IMR-90 (cell line): ENCODE data around the gene ATP12A. TPM values are rescaled to one million over a fixed set of nuclear protein-coding genes. Genes with fewer than 3 reads are reported as not detected.

Experiments
- ATAC-seq: fragments of 200-7000 bp; cut with Tn5 transposase; 2 replicates; pipeline ENCODE4 v1.9.1; 2020; ENCODE audit warnings: low read depth, mild to moderate bottlenecking, moderate library complexity
- BruUV-seq: library from RNA; stranded (reverse); fragments of 400-500 nt; replicated peaks from 2 replicates; lab custom pipeline; 2021; lab: Mats Ljungman, UMichigan
- CTCF ChIA-PET: fragments of 300-600 bp; formaldehyde crosslinking; extraction: SDS; loops from one replicate; lab custom pipeline; 2021; ENCODE audit warnings: antibody characterized with exemption; lab: Yijun Ruan, JAX
- POLR2A ChIA-PET: fragments of 300-600 bp; sonication (Branson Sonifier 250); formaldehyde crosslinking; loops from one replicate; lab custom pipeline; 2022; ENCODE audit warnings: antibody characterized with exemption; ENCODE audit not compliant: unreplicated experiment; lab: Charles Lee
- DNase-seq: peaks from one replicate; pipeline ENCODE4 v3.0.0; 2013
- H2AFZ ChIP-seq: replicated peaks from 2 replicates; pipeline ENCODE3; 2013; ENCODE audit warnings: low read length, mild to moderate bottlenecking; ENCODE audit not compliant: poor library complexity
- H2AK5ac ChIP-seq: 2 replicates; pipeline ENCODE4 v1.6.1; 2013; ENCODE audit warnings: low read depth, low read length, inconsistent platforms
- H2AK9ac ChIP-seq: replicated peaks from 2 replicates; pipeline ENCODE3; 2013; ENCODE audit warnings: mild to moderate bottlenecking, low read depth, low read length, moderate library complexity; ENCODE audit not compliant: poor library complexity
- H2BK120ac ChIP-seq: 2 replicates; pipeline ENCODE4 v1.6.1; 2013; ENCODE audit warnings: low read depth, low read length, inconsistent platforms
- H2BK15ac ChIP-seq: 3 replicates; pipeline ENCODE4 v1.6.1; 2013; ENCODE audit warnings: low read depth, low read length, inconsistent platforms
- H2BK20ac ChIP-seq: 2 replicates; pipeline ENCODE4 v1.6.1; 2013; ENCODE audit warnings: low read depth, mild to moderate bottlenecking, inconsistent platforms, low read length, moderate library complexity
- H2BK5ac ChIP-seq: 2 replicates; pipeline ENCODE4 v1.6.1; 2013; ENCODE audit warnings: mild to moderate bottlenecking, low read depth, low read length, inconsistent platforms; ENCODE audit not compliant: poor library complexity, severe bottlenecking
- H3K14ac ChIP-seq: replicated peaks from 2 replicates; pipeline ENCODE4 v1.6.1; 2013; ENCODE audit warnings: low read depth, low read length, inconsistent platforms
- H3K18ac ChIP-seq: 2 replicates; pipeline ENCODE4 v1.6.1; 2013; ENCODE audit warnings: low read depth, low read length, control low read depth
- H3K23ac ChIP-seq: 2 replicates; pipeline ENCODE4 v1.6.1; 2013; ENCODE audit warnings: low read depth, low read length, inconsistent platforms
- H3K27ac ChIP-seq: 2 replicates; pipeline ENCODE4 v1.5.1; 2013; ENCODE audit warnings: mild to moderate bottlenecking, control low read depth, low read length; ENCODE audit not compliant: insufficient read depth
- H3K27me3 ChIP-seq: 2 replicates; pipeline ENCODE4 v1.6.1; 2013; ENCODE audit warnings: low read length; ENCODE audit not compliant: control insufficient read depth, insufficient read depth
- H3K36me3 ChIP-seq: 2 replicates; pipeline ENCODE4 v1.6.1; 2013; ENCODE audit warnings: low read length, mixed read lengths; ENCODE audit not compliant: control insufficient read depth, insufficient read depth
- H3K4ac ChIP-seq: 2 replicates; pipeline ENCODE4 v1.6.1; 2013; ENCODE audit warnings: low read depth, low read length, inconsistent platforms
- H3K4me1 ChIP-seq: 2 replicates; pipeline ENCODE4 v1.6.1; 2013; ENCODE audit warnings: low read length, mixed read lengths; ENCODE audit not compliant: control insufficient read depth, insufficient read depth
- H3K4me2 ChIP-seq: 2 replicates; pipeline ENCODE4 v1.6.1; 2013; ENCODE audit warnings: low read depth, mild to moderate bottlenecking, control low read depth, low read length, moderate library complexity
- H3K4me3 ChIP-seq: 2 replicates; pipeline ENCODE4 v1.5.1; 2013; ENCODE audit warnings: low read depth, mild to moderate bottlenecking, control low read depth, low read length, moderate library complexity; ENCODE audit not compliant: insufficient read depth
- H3K56ac ChIP-seq: 2 replicates; pipeline ENCODE4 v1.6.1; 2013; ENCODE audit warnings: low read length, inconsistent platforms; ENCODE audit not compliant: insufficient read depth; ENCODE audit errors: extremely low read depth
- H3K79me1 ChIP-seq, 2 experiments: 2 replicates each; pipeline ENCODE4 v1.6.1; 2013; ENCODE audit warnings: low read length in 2 of 2, inconsistent platforms in 1 of 2, low read depth in 1 of 2
- H3K9ac ChIP-seq: 2 replicates; pipeline ENCODE4 v1.6.1; 2013; ENCODE audit warnings: low read depth, low read length, control low read depth
- H3K9me1 ChIP-seq: 2 replicates; pipeline ENCODE4 v1.6.1; 2013; ENCODE audit warnings: low read length, inconsistent platforms; ENCODE audit not compliant: insufficient read depth
- H3K9me3 ChIP-seq: 2 replicates; pipeline ENCODE4 v1.6.1; 2013; ENCODE audit warnings: low read length; ENCODE audit not compliant: control insufficient read depth, insufficient read depth
- H4K20me1 ChIP-seq: 2 replicates; pipeline ENCODE4 v1.6.1; 2013; ENCODE audit warnings: low read length, inconsistent platforms; ENCODE audit not compliant: insufficient read depth
- H4K5ac ChIP-seq: 2 replicates; pipeline ENCODE4 v1.6.1; 2013; ENCODE audit warnings: mild to moderate bottlenecking, low read depth, low read length, control low read depth
- H4K8ac ChIP-seq, 2 experiments: 2 replicates each; pipeline ENCODE4 v1.6.1; 2013; ENCODE audit warnings: low read depth in 2 of 2, low read length in 2 of 2, control low read depth in 1 of 2, inconsistent platforms in 1 of 2
- H4K91ac ChIP-seq: 2 replicates; pipeline ENCODE4 v1.6.1; 2013; ENCODE audit warnings: low read depth, low read length, inconsistent platforms; ENCODE audit not compliant: insufficient read depth
- CEBPB ChIP-seq: IDR thresholded peaks from 2 replicates; pipeline ENCODE4 v1.6.1; 2012; ENCODE audit warnings: low read depth, low read length, improper control_type of control experiment
- CHD1 ChIP-seq: IDR thresholded peaks from 2 replicates; pipeline ENCODE4 v1.6.1; 2012; ENCODE audit warnings: low read depth, low read length, improper control_type of control experiment
- ELK1 ChIP-seq: fragments of 150-350 bp; IDR thresholded peaks from 2 replicates; pipeline ENCODE4 v1.6.1; 2016; ENCODE audit warnings: low read depth, mild to moderate bottlenecking, low read length, moderate library complexity, borderline replicate concordance
- FOS ChIP-seq: fragments of 150-350 bp; IDR thresholded peaks from 2 replicates; pipeline ENCODE4 v1.6.1; 2016; ENCODE audit warnings: low read depth, low read length
- MXI1 ChIP-seq: IDR thresholded peaks from 2 replicates; pipeline ENCODE4 v1.6.1; 2012; ENCODE audit warnings: low read depth, mild to moderate bottlenecking, low read length, moderate library complexity, borderline replicate concordance
- NFE2L2 ChIP-seq: fragments of 150-350 bp; IDR thresholded peaks from 2 replicates; pipeline ENCODE4 v1.6.1; 2016; ENCODE audit warnings: low read depth, mild to moderate bottlenecking, low read length
- POLR2A ChIP-seq: IDR thresholded peaks from 2 replicates; pipeline ENCODE4 v1.6.1; 2012; ENCODE audit warnings: mild to moderate bottlenecking, low read depth, low read length
- RAD21 ChIP-seq: IDR thresholded peaks from 2 replicates; pipeline ENCODE4 v1.6.1; 2012; ENCODE audit warnings: low read length, improper control_type of control experiment
- RCOR1 ChIP-seq: IDR thresholded peaks from 2 replicates; pipeline ENCODE4 v1.6.1; 2012; ENCODE audit warnings: mild to moderate bottlenecking, low read length, improper control_type of control experiment; ENCODE audit not compliant: insufficient replicate concordance
- SMC3 ChIP-seq: fragments of 150-350 bp; IDR thresholded peaks from 2 replicates; pipeline ENCODE4 v1.6.1; 2016; ENCODE audit warnings: low read depth, mild to moderate bottlenecking, antibody characterized with exemption, low read length, moderate library complexity
- WGBS, 2 experiments: methylation state at CpG; one replicate each; pipeline versions ENCODE4 v1.1.5 to v1.1.7; 2013; ENCODE audit warnings: missing lambda C conversion rate in 2 of 2; ENCODE audit not compliant: insufficient read length in 1 of 2; ENCODE audit errors: extremely low coverage in 2 of 2; 5-methylcytosine and 5-hydroxymethylcytosine counted together
- dilution Hi-C: fragments of 300-500 bp; cut with HindIII; formaldehyde crosslinking; loops from one replicate; pipeline ENCODE4 v1.14.3; 2018; ENCODE audit warnings: low sequenced_read_pairs; ENCODE audit not compliant: unreplicated experiment
- in situ Hi-C: fragments of 300-500 bp; cut with MboI; formaldehyde crosslinking; loops from 3 replicates; pipeline ENCODE4 v1.14.3; 2019; ENCODE audit warnings: low sequenced_read_pairs, inconsistent platforms, mixed read lengths
- intact Hi-C: fragments of 100-400 bp; cut with micrococcal nuclease; formaldehyde crosslinking; loops from 2 replicates; pipeline ENCODE4 v1.10.0; 2022
- polyA plus RNA-seq, 3 experiments: library from polyadenylated mRNA; depleted of rRNA; stranded (reverse); fragments of >200 nt; gene quantifications; 2 replicates each; pipeline ENCODE4 v1.2.3, GENCODE V29; 2012; ENCODE audit warnings: low replicate concordance in 1 of 3
- total RNA-seq: library from RNA; depleted of rRNA; stranded (reverse); fragments of >200 nt; gene quantifications from 2 replicates; pipeline ENCODE4 v1.2.3, GENCODE V29; 2012

Gene ATP12A
- total and polyA plus RNA-seq, 2 of the 4 experiments (the other 2 are of a cell fraction): not detected

GRCh38 chr13:24662195-24663088 is 17.8 kb upstream of the ATP12A start:
- no peak overlapping the region for H4K91ac ChIP-seq
- ChIA-PET POLR2A (no interaction called here), CTCF (no interaction called here)
- H2BK20ac ChIP-seq: no peak overlapping the region
- ATAC-seq (no peak), DNase-seq (no peak)
- H3K4me3 ChIP-seq: no peak overlapping the region
- H2AK9ac ChIP-seq: no peak overlapping the region
- H4K20me1 ChIP-seq: no peaks in the 10 kb centered on the region
- H3K4me1 ChIP-seq: no peaks in the 10 kb centered on the region
- H3K9me1 ChIP-seq: no peaks in the 10 kb centered on the region
- no peak overlapping the region for H2BK120ac ChIP-seq
- H3K27ac ChIP-seq: no peak overlapping the region
- no peak overlapping the region for H4K5ac ChIP-seq
- intact Hi-C loops (no loop called here), dilution Hi-C loops (no loop called here), in situ Hi-C loops (no loop called here)
- BruUV-seq: no TSS peak
- no peak overlapping the region for H4K8ac ChIP-seq
- no peak overlapping the region for H3K4ac ChIP-seq
- peaks cover under 1% of the 10 kb centered on the region; the same call in 1 of the 2 replicates for H3K27me3 ChIP-seq
- H3K14ac ChIP-seq: no peak overlapping the region
- no peak overlapping the region for H3K23ac ChIP-seq
- no peak overlapping the region for H2BK5ac ChIP-seq
- no peak overlapping the region for H3K9ac ChIP-seq
- H3K18ac ChIP-seq: no peak overlapping the region
- no peak overlapping the region for H3K56ac ChIP-seq
- H3K79me1 ChIP-seq: no peaks in the 10 kb centered on the region
- 50% methylated on average over 1 of the region's 2 CpGs; no CpG with 5 or more reads in 1 of the 2 experiments for WGBS, 2 experiments
- H3K36me3 ChIP-seq: no peaks in the 10 kb centered on the region
- H3K4me2 ChIP-seq: no peak overlapping the region
- TF ChIP-seq SMC3: no peak
- TF ChIP-seq RCOR1: no peak
- no peak for TF ChIP-seq POLR2A
- TF ChIP-seq ELK1: no peak
- TF ChIP-seq RAD21: no peak
- no peak for TF ChIP-seq CEBPB
- no peak for TF ChIP-seq NFE2L2
- TF ChIP-seq MXI1: no peak
- no peak for TF ChIP-seq CHD1
- no peak for TF ChIP-seq FOS
- H2BK15ac ChIP-seq: no peak overlapping the region
- H2AK5ac ChIP-seq: no peak overlapping the region
- no peaks in the 10 kb centered on the region for H3K9me3 ChIP-seq
- H2AFZ ChIP-seq: no peak overlapping the region
